GM12878 (cell line): ENCODE results near the gene ARSJ. TPM values are rescaled to one million over a fixed set of nuclear protein-coding genes. Genes with fewer than 3 reads are reported as not detected.

Experiments used
- ATAC-seq: fragments of 200-7000 bp; cut with Tn5 transposase; 3 replicates; pipeline ENCODE4 v1.9.1; 2020; ENCODE audit warnings: mild to moderate bottlenecking, moderate library complexity
- BruUV-seq: library from RNA; stranded (reverse); fragments of 400-500 nt; replicated peaks from 2 replicates; lab custom pipeline; 2021; lab: Mats Ljungman, UMichigan
- CTCF ChIA-PET: fragments of 300-600 bp; sonication (Branson Sonifier 250); formaldehyde crosslinking; extraction: SDS; loops from one replicate; lab custom pipeline; 2021; ENCODE audit warnings: inconsistent platforms; lab: Yijun Ruan, JAX
- POLR2A ChIA-PET: fragments of 350-600 bp; formaldehyde crosslinking; extraction: SDS; loops from one replicate; lab custom pipeline; 2021; ENCODE audit warnings: inconsistent platforms; lab: Charles Lee
- RAD21 ChIA-PET: fragments of 300-600 bp; sonication (Branson Sonifier 250); formaldehyde crosslinking; loops from one replicate; lab custom pipeline; 2023; ENCODE audit warnings: antibody characterized with exemption; ENCODE audit not compliant: unreplicated experiment; lab: Charles Lee
- SMC1A ChIA-PET: fragments of 300-600 bp; sonication (Branson Sonifier 250); formaldehyde crosslinking; loops from one replicate; lab custom pipeline; 2023; ENCODE audit not compliant: unreplicated experiment, uncharacterized antibody; lab: Charles Lee
- DNase-seq: peaks from one replicate; pipeline ENCODE4 v3.0.0-alpha.2; 2011; ENCODE audit warnings: low read depth, low spot score
- FAIRE-seq: peaks from 3 replicates; lab custom pipeline; 2011; peaks lifted over from hg19 to GRCh38; lab: Jason Lieb, UNC
- H2AFZ ChIP-seq: 2 replicates; pipeline ENCODE4 v1.6.0; 2011; ENCODE audit warnings: low read depth, low read length, control low read depth; ENCODE audit not compliant: control insufficient read depth
- H3K27ac ChIP-seq: 2 replicates; pipeline ENCODE4 v1.5.1; 2011; ENCODE audit warnings: control low read depth; ENCODE audit not compliant: control insufficient read depth, insufficient read depth
- H3K27me3 ChIP-seq, 2 experiments: replicated peaks in 1 of 2; 2 replicates each; pipeline versions ENCODE4 v1.6.0 to v1.6.1; 2011; ENCODE audit warnings: low read length in 1 of 2; ENCODE audit not compliant: control insufficient read depth in 2 of 2, insufficient read depth in 2 of 2
- H3K36me3 ChIP-seq, 2 experiments: 2 replicates each; pipeline ENCODE4 v1.5.1; 2011; ENCODE audit warnings: low read length in 1 of 2; ENCODE audit not compliant: control insufficient read depth in 2 of 2, insufficient read depth in 2 of 2
- H3K4me1 ChIP-seq: 2 replicates; pipeline ENCODE4 v1.6.1; 2011; ENCODE audit warnings: mild to moderate bottlenecking, low read length, moderate library complexity, mixed read lengths; ENCODE audit not compliant: control insufficient read depth, insufficient read depth
- H3K4me2 ChIP-seq: 2 replicates; pipeline ENCODE4 v1.6.0; 2011; ENCODE audit warnings: control low read depth; ENCODE audit not compliant: control insufficient read depth, insufficient read depth
- H3K4me3 ChIP-seq: fragments of 200-600 bp; sonication (generic); 2 replicates; pipeline ENCODE4 v1.5.1; 2016
- H3K79me2 ChIP-seq: 2 replicates; pipeline ENCODE4 v1.6.0; 2011; ENCODE audit warnings: low read length; ENCODE audit not compliant: control insufficient read depth, insufficient read depth
- H3K9ac ChIP-seq: 2 replicates; pipeline ENCODE4 v1.8.0; 2011; ENCODE audit warnings: low read length, control low read depth, mixed read lengths; ENCODE audit not compliant: control insufficient read depth, insufficient read depth
- H3K9me3 ChIP-seq: replicated peaks from 3 replicates; pipeline ENCODE4 v1.5.1; 2011; ENCODE audit warnings: mild to moderate bottlenecking, low read length; ENCODE audit not compliant: control insufficient read depth, insufficient read depth
- H4K20me1 ChIP-seq: 2 replicates; pipeline ENCODE4 v1.6.0; 2011; ENCODE audit not compliant: control insufficient read depth, insufficient read depth
- ATF7 ChIP-seq: fragments of 450-650 bp; IDR thresholded peaks from 2 replicates; pipeline ENCODE4 v1.6.1; 2016; ENCODE audit warnings: low read depth, mild to moderate bottlenecking
- BMI1 ChIP-seq: fragments of 450-650 bp; IDR thresholded peaks from 2 replicates; pipeline ENCODE4 v1.6.1; 2016; ENCODE audit warnings: mild to moderate bottlenecking, moderate library complexity, borderline replicate concordance
- ESRRA ChIP-seq: IDR thresholded peaks from 2 replicates; pipeline ENCODE4 v1.6.1; 2012; ENCODE audit warnings: mild to moderate bottlenecking, low read length, improper control_type of control experiment
- IKZF2 ChIP-seq, 2 experiments: fragments of 450-650 bp; IDR thresholded peaks; 2 replicates each; pipeline ENCODE4 v1.6.1; 2017; ENCODE audit warnings: mild to moderate bottlenecking in 2 of 2, moderate library complexity in 2 of 2
- MEF2B ChIP-seq: fragments of 450-650 bp; IDR thresholded peaks from 2 replicates; pipeline ENCODE4 v1.6.1; 2018; ENCODE audit warnings: mild to moderate bottlenecking, moderate library complexity; ENCODE audit not compliant: partially characterized antibody, poor library complexity, severe bottlenecking
- MTA2 ChIP-seq: fragments of 450-650 bp; IDR thresholded peaks from 2 replicates; pipeline ENCODE4 v1.6.1; 2016; ENCODE audit warnings: low read depth, mild to moderate bottlenecking, moderate library complexity
- MXI1 ChIP-seq: fragments of 150-350 bp; IDR thresholded peaks from 2 replicates; pipeline ENCODE4 v1.6.1; 2011; ENCODE audit warnings: low read depth, mild to moderate bottlenecking, inconsistent platforms, low read length, improper control_type of control experiment
- NBN ChIP-seq: fragments of 450-650 bp; IDR thresholded peaks from 2 replicates; pipeline ENCODE4 v1.6.1; 2016
- NFYA ChIP-seq: IDR thresholded peaks from 2 replicates; pipeline ENCODE4 v1.6.1; 2011; ENCODE audit warnings: low read depth, mild to moderate bottlenecking, low read length, improper control_type of control experiment, borderline replicate concordance
- NRF1 ChIP-seq: conservative IDR thresholded peaks from 2 replicates; pipeline ENCODE4 v1.6.1; 2011; ENCODE audit warnings: mild to moderate bottlenecking, low read depth, low read length, improper control_type of control experiment
- SMAD5 ChIP-seq: IDR thresholded peaks from 2 replicates; pipeline ENCODE4 v1.6.1; 2016; ENCODE audit warnings: antibody characterized with exemption, low read depth
- STAT3 ChIP-seq: IDR thresholded peaks from 2 replicates; pipeline ENCODE4 v1.6.1; 2011; ENCODE audit warnings: low read depth, low read length, improper control_type of control experiment
- TCF3 ChIP-seq: IDR thresholded peaks from 2 replicates; pipeline ENCODE4 v1.6.1; 2012; ENCODE audit warnings: low read depth, mild to moderate bottlenecking, low read length, borderline replicate concordance; ENCODE audit not compliant: insufficient read depth
- ZBED1 ChIP-seq: IDR thresholded peaks from 2 replicates; pipeline ENCODE4 v1.6.1; 2016; ENCODE audit warnings: borderline replicate concordance
- ZSCAN29 ChIP-seq: fragments of 450-650 bp; IDR thresholded peaks from 2 replicates; pipeline ENCODE4 v1.6.1; 2017; ENCODE audit warnings: mild to moderate bottlenecking, moderate library complexity
- WGBS: methylation state at CpG from one replicate; pipeline ENCODE4 v1.1.6; 2016; ENCODE audit warnings: low lambda C conversion rate; ENCODE audit not compliant: insufficient replicate concordance, insufficient coverage; ENCODE audit errors: missing lambda C conversion rate; 5-methylcytosine and 5-hydroxymethylcytosine counted together
- in situ Hi-C: fragments of 300-500 bp; cut with MboI; formaldehyde crosslinking; loops from 9 replicates; pipeline ENCODE4 v1.14.3; 2018; ENCODE audit warnings: mixed read lengths
- intact Hi-C: fragments of 100-400 bp; cut with micrococcal nuclease; formaldehyde crosslinking; loops from one replicate; pipeline ENCODE4 v1.14.2; 2022; ENCODE audit not compliant: unreplicated experiment
- polyA plus RNA-seq, 11 experiments: library from polyadenylated mRNA; depleted of rRNA in 4 of 11; unstranded in 6 of 11; stranded (reverse) in 5 of 11; fragments of >200 nt; fragmentation: Nextera tagmentation in 4 of 11; fragmentation: Illumina TruSeq in 1 of 11; extraction: Ambion mirVana in 4 of 11; extraction: Trizol in 1 of 11; gene quantifications; 1 replicate in 1 of 11; 2 replicates in 10 of 11; pipeline versions ENCODE4 v1.2.1 to v1.2.3, GENCODE V29; 2011 to 2016; ENCODE audit warnings: inconsistent platforms in 2 of 11, missing spikeins in 2 of 11, low read depth in 1 of 11
- total RNA-seq, 4 experiments: library from RNA; depleted of rRNA in 3 of 4; stranded (reverse); fragments of >200 nt in 3 of 4; fragmentation: Illumina TruSeq in 1 of 4; extraction: Trizol in 1 of 4; gene quantifications; 2 replicates each; pipeline versions ENCODE4 v1.2.1 to v1.2.3, GENCODE V29; 2013 to 2021
- TF ChIP-seq, protein P1 (sequence below): fragments of 450-650 bp; IDR thresholded peaks from 2 replicates; pipeline ENCODE4 v1.6.1; 2017; ENCODE audit warnings: borderline replicate concordance
- TF ChIP-seq, protein P2 (sequence below): fragments of 450-650 bp; IDR thresholded peaks from 2 replicates; pipeline ENCODE4 v1.6.1; 2017; ENCODE audit warnings: mild to moderate bottlenecking

The ARSJ gene
- total and polyA plus RNA-seq, 10 of the 15 experiments (the other 5 are each of a cell fraction or from before 2014, with no cell fraction given), result under 0.01 to 0.19 (median 0.04) TPM; not detected in 5

DNA sequence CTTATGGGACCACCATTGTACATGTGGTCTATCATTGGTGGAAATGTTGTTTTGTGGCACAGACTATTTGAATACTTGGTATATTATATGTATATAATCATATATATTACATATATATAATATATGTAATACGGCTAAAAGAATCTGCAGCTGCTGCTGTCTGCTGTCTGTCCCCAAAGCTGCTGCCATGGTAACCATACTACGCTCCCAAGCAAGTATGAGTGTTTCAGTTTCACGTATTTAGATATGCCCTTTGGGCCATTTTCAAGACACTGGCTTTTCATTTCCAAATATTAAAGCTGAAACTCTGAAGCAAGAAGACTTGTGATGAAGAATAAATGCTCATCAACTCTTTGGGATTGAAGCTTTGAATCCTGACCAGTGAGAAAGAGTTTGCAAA is 42.0 kb upstream of the ARSJ start:
- H2AFZ ChIP-seq, result no peak overlapping the region
- RAD21 ChIA-PET, result interaction anchor here (1.1 to 2.6 kb wide), 9 partner anchors 9 to 404 kb away, joined by 3 to 9 read pairs (median 4); no protein-coding TSS in a partner anchor
- intact Hi-C loops (no loop called here), in situ Hi-C loops (no loop called here)
- ATAC-seq (0 out of 3 replicates have a peak, but pooled peaks have one; percentile 19), FAIRE-seq (no peak), DNase-seq (no peak)
- H3K4me3 ChIP-seq, result no peak overlapping the region
- POLR2A ChIA-PET, result interaction anchor here (0.6 kb wide), 1 partner anchor 116 kb away, joined by 5 read pairs; no protein-coding TSS in a partner anchor
- SMC1A ChIA-PET, result interaction anchor here (0.9 to 3.1 kb wide), 21 partner anchors 8 to 627 kb away, joined by 3 to 22 read pairs (median 5); no protein-coding TSS in a partner anchor
- no peak overlapping the region for H3K9ac ChIP-seq
- 27% methylated on average over 3 of the region's 3 CpGs for WGBS
- no peaks in the 10 kb centered on the region for H3K79me2 ChIP-seq
- no peaks in the 10 kb centered on the region for H4K20me1 ChIP-seq
- H3K36me3 ChIP-seq, result no peaks in the 10 kb centered on the region
- no peak overlapping the region for H3K4me2 ChIP-seq
- H3K27ac ChIP-seq, result no peak overlapping the region
- peaks cover 4% of the 10 kb centered on the region for H3K4me1 ChIP-seq
- no peaks in the 10 kb centered on the region for H3K9me3 ChIP-seq
- no TSS peak for BruUV-seq
- no peaks in the 10 kb centered on the region for H3K27me3 ChIP-seq
- CTCF ChIA-PET, result interaction anchor here (0.7 to 1.9 kb wide), 12 partner anchors 9 to 159 kb away, joined by 3 to 6 read pairs (median 4); no protein-coding TSS in a partner anchor
- no peak for TF ChIP-seq SMAD5
- TF ChIP-seq BMI1, result peak; percentile 78
- TF ChIP-seq, protein P1, sequence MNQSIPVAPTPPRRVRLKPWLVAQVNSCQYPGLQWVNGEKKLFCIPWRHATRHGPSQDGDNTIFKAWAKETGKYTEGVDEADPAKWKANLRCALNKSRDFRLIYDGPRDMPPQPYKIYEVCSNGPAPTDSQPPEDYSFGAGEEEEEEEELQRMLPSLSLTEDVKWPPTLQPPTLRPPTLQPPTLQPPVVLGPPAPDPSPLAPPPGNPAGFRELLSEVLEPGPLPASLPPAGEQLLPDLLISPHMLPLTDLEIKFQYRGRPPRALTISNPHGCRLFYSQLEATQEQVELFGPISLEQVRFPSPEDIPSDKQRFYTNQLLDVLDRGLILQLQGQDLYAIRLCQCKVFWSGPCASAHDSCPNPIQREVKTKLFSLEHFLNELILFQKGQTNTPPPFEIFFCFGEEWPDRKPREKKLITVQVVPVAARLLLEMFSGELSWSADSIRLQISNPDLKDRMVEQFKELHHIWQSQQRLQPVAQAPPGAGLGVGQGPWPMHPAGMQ, result no peak

GRCh38 chr4:114019969-114020358 is 40.5 kb upstream of the ARSJ start:
- intact Hi-C loops (no loop called here), in situ Hi-C loops (no loop called here)
- no peak overlapping the region for H3K4me2 ChIP-seq
- ChIA-PET SMC1A (interaction anchor here (1.3 to 3.1 kb wide), 2 partner anchors 21 to 61 kb away, joined by 3 to 17 read pairs; no protein-coding TSS in a partner anchor), RAD21 (no interaction called here), POLR2A (no interaction called here), CTCF (no interaction called here)
- FAIRE-seq (no peak), ATAC-seq (no peak), DNase-seq (no peak)
- no peak overlapping the region for H3K9ac ChIP-seq
- H3K27me3 ChIP-seq, result no peaks in the 10 kb centered on the region
- BruUV-seq, result no TSS peak
- H3K36me3 ChIP-seq, result no peaks in the 10 kb centered on the region
- H3K4me3 ChIP-seq, result no peak overlapping the region
- WGBS, result 48% methylated on average over 1 of the region's 1 CpG
- no peaks in the 10 kb centered on the region for H4K20me1 ChIP-seq
- no peak overlapping the region for H2AFZ ChIP-seq
- H3K79me2 ChIP-seq, result no peaks in the 10 kb centered on the region
- H3K27ac ChIP-seq, result no peak overlapping the region
- H3K9me3 ChIP-seq, result no peaks in the 10 kb centered on the region
- peaks cover under 1% of the 10 kb centered on the region for H3K4me1 ChIP-seq
- TF ChIP-seq MXI1 (no peak), ZBED1 (no peak), STAT3 (no peak), ESRRA (no peak), TCF3 (no peak), NBN (no peak), ATF7 (no peak), MTA2 (no peak), MEF2B (no peak), NRF1 (no peak), ZSCAN29 (no peak), NFYA (no peak), IKZF2 (IDR thresholded peaks at IDR 0.05) (no peak)
- TF ChIP-seq, protein P2, sequence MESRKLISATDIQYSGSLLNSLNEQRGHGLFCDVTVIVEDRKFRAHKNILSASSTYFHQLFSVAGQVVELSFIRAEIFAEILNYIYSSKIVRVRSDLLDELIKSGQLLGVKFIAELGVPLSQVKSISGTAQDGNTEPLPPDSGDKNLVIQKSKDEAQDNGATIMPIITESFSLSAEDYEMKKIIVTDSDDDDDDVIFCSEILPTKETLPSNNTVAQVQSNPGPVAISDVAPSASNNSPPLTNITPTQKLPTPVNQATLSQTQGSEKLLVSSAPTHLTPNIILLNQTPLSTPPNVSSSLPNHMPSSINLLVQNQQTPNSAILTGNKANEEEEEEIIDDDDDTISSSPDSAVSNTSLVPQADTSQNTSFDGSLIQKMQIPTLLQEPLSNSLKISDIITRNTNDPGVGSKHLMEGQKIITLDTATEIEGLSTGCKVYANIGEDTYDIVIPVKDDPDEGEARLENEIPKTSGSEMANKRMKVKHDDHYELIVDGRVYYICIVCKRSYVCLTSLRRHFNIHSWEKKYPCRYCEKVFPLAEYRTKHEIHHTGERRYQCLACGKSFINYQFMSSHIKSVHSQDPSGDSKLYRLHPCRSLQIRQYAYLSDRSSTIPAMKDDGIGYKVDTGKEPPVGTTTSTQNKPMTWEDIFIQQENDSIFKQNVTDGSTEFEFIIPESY, result no peak
